ENCODE measurements around the gene CTTN. TPM values are rescaled to one million over a fixed set of nuclear protein-coding genes. Genes with fewer than 3 reads are reported as not detected.

CTTN gene
- total and polyA plus RNA-seq, 2 of the 8 experiments (the other 6 are each of a cell fraction or from before 2014, with no cell fraction given) = 84.6 to 216 TPM

DNA sequence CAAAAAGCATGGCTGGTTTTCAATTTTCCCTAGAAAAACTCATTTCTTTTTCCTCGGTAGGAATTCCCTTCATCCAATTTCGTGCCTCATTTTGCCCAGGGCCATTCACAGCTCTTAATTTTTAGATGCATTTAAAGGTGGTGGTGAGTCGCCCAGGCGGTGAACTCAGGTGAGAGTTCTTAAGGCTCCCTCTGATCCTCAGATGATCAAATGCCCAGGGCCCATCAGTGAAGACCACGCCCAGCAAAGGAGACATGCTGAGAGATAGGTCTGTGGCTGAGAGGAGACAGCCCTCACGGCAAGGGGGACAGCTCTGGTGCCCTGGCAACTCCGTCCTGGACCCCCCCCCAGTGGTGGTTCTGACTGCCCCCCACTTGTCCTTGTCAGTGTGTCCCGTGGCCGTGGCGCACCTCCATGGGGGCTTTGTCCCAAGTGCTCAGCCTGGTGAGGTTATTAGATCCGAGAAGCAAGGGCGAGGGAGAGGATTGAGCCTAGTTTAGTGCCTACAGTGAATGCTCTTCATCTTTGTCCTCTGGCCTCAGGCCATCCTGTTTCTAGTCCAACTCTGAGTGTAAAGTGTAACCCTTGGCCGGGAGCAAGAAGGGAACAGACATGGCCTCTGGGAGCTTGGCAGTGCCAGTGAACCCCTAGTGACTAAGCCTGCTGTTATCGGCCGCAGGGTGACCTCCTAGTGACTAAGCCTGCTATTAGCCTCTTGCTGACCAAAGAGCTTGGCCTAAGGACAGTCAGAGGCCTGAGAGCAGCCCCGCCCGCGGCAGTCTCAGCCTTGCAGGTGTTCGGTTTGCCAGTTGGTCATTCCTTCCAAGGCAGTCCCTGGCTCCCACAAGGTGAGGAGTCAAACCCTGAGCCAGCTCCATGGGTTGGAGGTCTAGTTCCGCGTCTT lies 83.5 kb downstream of the CTTN start:
- H3K4ac ChIP-seq (replicated peaks; ENCODE audit: insufficient read length, low read depth, low read length) = no peak overlapping the region
- no peak overlapping the region for H3K9ac ChIP-seq (replicated peaks in 1 of 4; ENCODE audit: extremely low read depth in 1 of 4, low read depth in 3 of 4, low read length in 3 of 4)
- ChIA-PET CTCF (ENCODE audit: partially characterized antibody) (interaction anchor here (0.7 to 8.5 kb wide), 17 partner anchors 7 to 274 kb away, joined by 3 to 90 read pairs (median 3); no protein-coding TSS in a partner anchor), POLR2A (ENCODE audit: partially characterized antibody) (interaction anchor here (1.0 to 1.2 kb wide), 3 partner anchors 8 to 14 kb away, joined by 3 to 4 read pairs (median 3); no protein-coding TSS in a partner anchor)
- H3K56ac ChIP-seq (replicated peaks; ENCODE audit: insufficient read length, low read depth, low read length) = no peak overlapping the region
- no peak overlapping the region for H4K5ac ChIP-seq (ENCODE audit: insufficient read length, low read depth, low read length)
- H2BK5ac ChIP-seq (ENCODE audit: low read depth, low read length) = no peak overlapping the region
- H3K23ac ChIP-seq (ENCODE audit: insufficient read length) = no peak overlapping the region
- peaks cover 0 to 10% (median 5%) of the 10 kb centered on the region in 4 experiments; a peak in 6 of 8 replicates for H3K36me3 ChIP-seq (ENCODE audit: control insufficient read depth in 2 of 4, insufficient read depth in 4 of 4, low read length in 3 of 4)
- no peak overlapping the region for H2BK12ac ChIP-seq (ENCODE audit: low read depth, low read length)
- H3K79me2 ChIP-seq (ENCODE audit: control insufficient read depth in 1 of 2, insufficient read depth in 2 of 2, low read length in 2 of 2) = no peaks in the 10 kb centered on the region
- WGBS, 2 experiments (ENCODE audit: extremely low coverage in 1 of 2, insufficient coverage in 1 of 2, insufficient read length in 1 of 2, insufficient replicate concordance in 2 of 2, low coverage in 1 of 2, low lambda C conversion rate in 2 of 2, missing lambda C conversion rate in 1 of 2) = 91% methylated on average over 21 of the region's 21 CpGs; no CpG with 5 or more reads in 1 of the 2 experiments
- H3K79me1 ChIP-seq (ENCODE audit: low read depth, low read length) = no peaks in the 10 kb centered on the region
- no peak overlapping the region for H2AK5ac ChIP-seq (ENCODE audit: low read depth, low read length)
- H2BK20ac ChIP-seq (ENCODE audit: low read length) = no peak overlapping the region
- H2AFZ ChIP-seq (ENCODE audit: low read length) = no peak overlapping the region
- H4K91ac ChIP-seq (replicated peaks; ENCODE audit: insufficient read length, low read length) = no peak overlapping the region
- no peaks in the 10 kb centered on the region for H3K23me2 ChIP-seq (ENCODE audit: low read depth, low read length)
- H3K4me2 ChIP-seq (ENCODE audit: insufficient read depth in 1 of 2, low read depth in 2 of 2, low read length in 2 of 2) = no peak overlapping the region
- H3K27ac ChIP-seq (ENCODE audit: low read depth, low read length) = no peak overlapping the region
- H3K27me3 ChIP-seq (replicated peaks in 1 of 4; ENCODE audit: control insufficient read depth in 3 of 4, extremely low read depth in 1 of 4, insufficient read depth in 3 of 4, low read length in 3 of 4) = no peaks in the 10 kb centered on the region
- no peak overlapping the region for H2BK120ac ChIP-seq (replicated peaks; ENCODE audit: low read depth, low read length)
- no peak for FAIRE-seq
- H3K18ac ChIP-seq (ENCODE audit: extremely low read depth, low read length) = no peak overlapping the region
- H4K8ac ChIP-seq (ENCODE audit: extremely low read depth, insufficient read depth, low read length) = peak overlapping the region; percentile 28; the same call in 1 of the 2 replicates
- no peak overlapping the region for H3K14ac ChIP-seq (ENCODE audit: insufficient read length)
- no peaks in the 10 kb centered on the region for H3K4me1 ChIP-seq (replicated peaks in 1 of 4; ENCODE audit: control insufficient read depth in 3 of 4, insufficient read depth in 4 of 4, low read length in 3 of 4)
- no peaks in the 10 kb centered on the region for H4K20me1 ChIP-seq (replicated peaks in 1 of 2; ENCODE audit: control insufficient read depth in 1 of 2, insufficient read depth in 2 of 2, low read length in 2 of 2)
- no peak for DNase-seq (ENCODE audit: low read depth in 1 of 2, low spot score in 2 of 2)
- H3K9me3 ChIP-seq (ENCODE audit: insufficient read depth in 2 of 2, low read depth in 1 of 2, low read length in 1 of 2) = no peaks in the 10 kb centered on the region
- no peak overlapping the region for H2BK15ac ChIP-seq (ENCODE audit: low read length)
- no peak overlapping the region for H3K4me3 ChIP-seq (ENCODE audit: extremely low read depth in 1 of 4, insufficient read depth in 2 of 4, low read depth in 3 of 4, low read length in 4 of 4)
- TF ChIP-seq MAFK (IDR thresholded peaks at IDR 0.05; ENCODE audit: low read depth, low read length) (no peak), ZNF274 (IDR thresholded peaks at IDR 0.05; ENCODE audit: borderline replicate concordance, extremely low read depth, low read length) (no peak), FOSL1 (IDR thresholded peaks at IDR 0.05; ENCODE audit: insufficient read depth, low read depth, low read length) (no peak), SP4 (IDR thresholded peaks at IDR 0.05; ENCODE audit: low read length) (no peak), SP2 (IDR thresholded peaks at IDR 0.05; ENCODE audit: low read length) (no peak), CTBP2 (IDR thresholded peaks at IDR 0.05; ENCODE audit: borderline replicate concordance, insufficient read depth, insufficient read length, low read length) (no peak), TBP (IDR thresholded peaks at IDR 0.05; ENCODE audit: low read depth, low read length) (no peak), KDM5A (IDR thresholded peaks at IDR 0.05; ENCODE audit: low read length) (no peak), ASH2L (IDR thresholded peaks at IDR 0.05; ENCODE audit: low read length) (no peak), SUZ12 (IDR thresholded peaks at IDR 0.05; ENCODE audit: low read length) (no peak), POLR2A (IDR thresholded peaks at IDR 0.05; ENCODE audit: control extremely low read depth in 1 of 2, low read depth in 2 of 2, low read length in 2 of 2) (no peak)

Data from H1 (cell line).